WTC11 (cell line): ENCODE data around the gene MVD.

Experiments
- SMAD4 ChIP-seq: sonication (generic); formaldehyde crosslinking; IDR thresholded peaks from 2 replicates; pipeline ENCODE4 v1.8.0; 2022; ENCODE audit warnings: mild to moderate bottlenecking, missing genetic modification reagents
- TEAD1 ChIP-seq: sonication (generic); formaldehyde crosslinking; IDR thresholded peaks from 2 replicates; pipeline ENCODE4 v1.8.0; 2022; ENCODE audit warnings: mild to moderate bottlenecking, missing genetic modification reagents
- TF ChIP-seq, protein P1 (sequence below): fragments of 200-600 bp; IDR thresholded peaks from 2 replicates; pipeline ENCODE4 v1.8.0; 2022; ENCODE audit warnings: antibody characterized with exemption
- TF ChIP-seq, protein P2 (sequence below): sonication (generic); formaldehyde crosslinking; IDR thresholded peaks from 2 replicates; pipeline ENCODE4 v1.8.0; 2022; ENCODE audit warnings: missing genetic modification reagents

DNA sequence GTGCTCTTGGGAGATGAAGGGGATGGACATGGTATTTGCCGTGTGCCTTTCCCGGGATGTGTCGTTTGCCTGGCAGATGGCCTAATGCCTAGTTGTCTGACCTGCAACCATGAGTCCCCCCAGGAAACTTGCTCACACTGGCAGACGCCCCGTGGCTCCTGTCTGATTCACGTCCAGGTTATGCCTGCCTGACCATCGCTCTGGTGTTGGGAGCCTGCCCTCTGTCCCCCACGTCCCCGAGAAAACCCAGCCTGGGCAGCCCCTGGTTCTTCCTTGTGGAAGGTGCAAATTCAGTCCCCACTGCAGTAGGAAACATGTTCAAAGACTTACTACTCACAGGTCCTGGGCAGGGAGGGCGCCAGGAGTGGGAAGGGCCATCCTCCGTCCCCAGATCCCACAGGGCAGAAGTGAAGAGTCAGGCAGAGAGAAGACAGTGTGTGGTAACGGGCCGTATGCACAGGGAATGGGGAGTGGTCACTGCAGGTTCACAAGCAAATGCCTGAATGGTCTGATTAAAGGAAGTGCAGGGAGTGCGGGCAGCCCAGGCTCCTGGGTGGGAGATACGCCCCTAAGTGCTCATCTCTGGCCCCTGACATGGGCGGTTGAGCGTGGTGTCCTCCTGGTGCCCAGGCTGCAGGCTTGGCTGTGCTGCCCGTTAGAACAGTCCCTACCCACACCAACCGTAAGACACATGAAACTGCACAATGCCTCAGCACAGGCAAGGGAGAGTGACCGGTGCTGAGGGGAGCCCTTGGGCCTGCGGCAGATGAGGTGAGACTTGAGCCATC lies 27.6 kb upstream of the MVD start:
- TF ChIP-seq, protein P1, sequence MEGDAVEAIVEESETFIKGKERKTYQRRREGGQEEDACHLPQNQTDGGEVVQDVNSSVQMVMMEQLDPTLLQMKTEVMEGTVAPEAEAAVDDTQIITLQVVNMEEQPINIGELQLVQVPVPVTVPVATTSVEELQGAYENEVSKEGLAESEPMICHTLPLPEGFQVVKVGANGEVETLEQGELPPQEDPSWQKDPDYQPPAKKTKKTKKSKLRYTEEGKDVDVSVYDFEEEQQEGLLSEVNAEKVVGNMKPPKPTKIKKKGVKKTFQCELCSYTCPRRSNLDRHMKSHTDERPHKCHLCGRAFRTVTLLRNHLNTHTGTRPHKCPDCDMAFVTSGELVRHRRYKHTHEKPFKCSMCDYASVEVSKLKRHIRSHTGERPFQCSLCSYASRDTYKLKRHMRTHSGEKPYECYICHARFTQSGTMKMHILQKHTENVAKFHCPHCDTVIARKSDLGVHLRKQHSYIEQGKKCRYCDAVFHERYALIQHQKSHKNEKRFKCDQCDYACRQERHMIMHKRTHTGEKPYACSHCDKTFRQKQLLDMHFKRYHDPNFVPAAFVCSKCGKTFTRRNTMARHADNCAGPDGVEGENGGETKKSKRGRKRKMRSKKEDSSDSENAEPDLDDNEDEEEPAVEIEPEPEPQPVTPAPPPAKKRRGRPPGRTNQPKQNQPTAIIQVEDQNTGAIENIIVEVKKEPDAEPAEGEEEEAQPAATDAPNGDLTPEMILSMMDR = no peak
- TF ChIP-seq SMAD4 (CRISPR knock-in tag) (no peak), TEAD1 (CRISPR knock-in tag) (no peak)
- TF ChIP-seq, protein P2, sequence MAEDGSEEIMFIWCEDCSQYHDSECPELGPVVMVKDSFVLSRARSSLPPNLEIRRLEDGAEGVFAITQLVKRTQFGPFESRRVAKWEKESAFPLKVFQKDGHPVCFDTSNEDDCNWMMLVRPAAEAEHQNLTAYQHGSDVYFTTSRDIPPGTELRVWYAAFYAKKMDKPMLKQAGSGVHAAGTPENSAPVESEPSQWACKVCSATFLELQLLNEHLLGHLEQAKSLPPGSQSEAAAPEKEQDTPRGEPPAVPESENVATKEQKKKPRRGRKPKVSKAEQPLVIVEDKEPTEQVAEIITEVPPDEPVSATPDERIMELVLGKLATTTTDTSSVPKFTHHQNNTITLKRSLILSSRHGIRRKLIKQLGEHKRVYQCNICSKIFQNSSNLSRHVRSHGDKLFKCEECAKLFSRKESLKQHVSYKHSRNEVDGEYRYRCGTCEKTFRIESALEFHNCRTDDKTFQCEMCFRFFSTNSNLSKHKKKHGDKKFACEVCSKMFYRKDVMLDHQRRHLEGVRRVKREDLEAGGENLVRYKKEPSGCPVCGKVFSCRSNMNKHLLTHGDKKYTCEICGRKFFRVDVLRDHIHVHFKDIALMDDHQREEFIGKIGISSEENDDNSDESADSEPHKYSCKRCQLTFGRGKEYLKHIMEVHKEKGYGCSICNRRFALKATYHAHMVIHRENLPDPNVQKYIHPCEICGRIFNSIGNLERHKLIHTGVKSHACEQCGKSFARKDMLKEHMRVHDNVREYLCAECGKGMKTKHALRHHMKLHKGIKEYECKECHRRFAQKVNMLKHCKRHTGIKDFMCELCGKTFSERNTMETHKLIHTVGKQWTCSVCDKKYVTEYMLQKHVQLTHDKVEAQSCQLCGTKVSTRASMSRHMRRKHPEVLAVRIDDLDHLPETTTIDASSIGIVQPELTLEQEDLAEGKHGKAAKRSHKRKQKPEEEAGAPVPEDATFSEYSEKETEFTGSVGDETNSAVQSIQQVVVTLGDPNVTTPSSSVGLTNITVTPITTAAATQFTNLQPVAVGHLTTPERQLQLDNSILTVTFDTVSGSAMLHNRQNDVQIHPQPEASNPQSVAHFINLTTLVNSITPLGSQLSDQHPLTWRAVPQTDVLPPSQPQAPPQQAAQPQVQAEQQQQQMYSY (CRISPR knock-in tag) = no peak
